ENCODE measurements around the gene PAFAH1B2. TPM values are rescaled to one million over a fixed set of nuclear protein-coding genes. Genes with fewer than 3 reads are reported as not detected.
"Not testable (repeated sequence)": the region's sequence is repeated elsewhere in the genome, so short reads cannot be mapped to it uniquely, and the experiment has no call there.

PAFAH1B2 gene
- total RNA-seq, 4 donors from 2014 or later, result 33.2 to 64.0 (median 48.5) TPM

- H3K36me3 ChIP-seq, result peaks cover 0 to 59% (median 6%) of the 10 kb centered on the region in 3 donors
- TF ChIP-seq CTCF (IDR thresholded peaks at IDR 0.05) (no peak), POLR2A (IDR thresholded peaks at IDR 0.05) (no peak)
- H3K27me3 ChIP-seq, result no peaks in the 10 kb centered on the region
- H3K4me3 ChIP-seq, result no peak overlapping the region
- intact Hi-C loops (cut with DNase I), result loop anchor here (5.0 kb wide), 1 partner anchor 45 kb away; no protein-coding TSS in a partner anchor
- no peaks in the 10 kb centered on the region for H3K9me3 ChIP-seq
- H3K27ac ChIP-seq, result no peak overlapping the region
- H3K4me1 ChIP-seq, result peaks cover 16 to 53% (median 30%) of the 10 kb centered on the region in 3 donors
- DNase-seq, result no peak
- WGBS, 2 donors, result 90 to 94% methylated on average over 8 to 9 of the region's 10 CpGs
Measured at GRCh38 chr11:117182551-117182935, 38.5 kb downstream of the PAFAH1B2 start.

- WGBS, 2 donors, result 92% methylated on average over 9 to 13 of the region's 13 CpGs
- not testable (repeated sequence) for H3K27me3 ChIP-seq, DNase-seq, H3K9me3 ChIP-seq, H3K4me3 ChIP-seq, H3K27ac ChIP-seq
- H3K36me3 ChIP-seq, result peaks cover 0 to 65% (median 12%) of the 10 kb centered on the region in 3 donors
- peaks cover 10 to 47% (median 23%) of the 10 kb centered on the region in 3 donors for H3K4me1 ChIP-seq
- intact Hi-C loops (cut with DNase I), result loop anchor here (5.0 kb wide), 1 partner anchor 44 kb away; no protein-coding TSS in a partner anchor
Measured at GRCh38 chr11:117183178-117183577, 39.1 kb downstream of the PAFAH1B2 start.

GRCh38 chr11:117183724-117184349 is 39.8 kb downstream of the PAFAH1B2 start:
- Histone ChIP-seq H3K4me1 (peaks cover 9 to 44% (median 22%) of the 10 kb centered on the region in 3 donors), H3K36me3 (peaks cover 3 to 72% (median 15%) of the 10 kb centered on the region in 3 donors), H3K27ac (peak overlapping the region in 1 of 4 donors; percentile 34), H3K9me3 (no peaks in the 10 kb centered on the region), H3K27me3 (no peaks in the 10 kb centered on the region), H3K4me3 (no peak overlapping the region)
- TF ChIP-seq CTCF (IDR thresholded peaks at IDR 0.05) (no peak), POLR2A (IDR thresholded peaks at IDR 0.05) (no peak)
- WGBS, 2 donors, result 69 to 84% methylated on average over 9 to 10 of the region's 11 CpGs
- intact Hi-C loops (cut with DNase I), result loop anchor here (5.0 kb wide), 1 partner anchor 43 kb away; no protein-coding TSS in a partner anchor
- DNase-seq, result no peak

GRCh38 chr11:117185736-117186430 is 41.8 kb downstream of the PAFAH1B2 start:
- intact Hi-C loops (cut with DNase I), result no loop called here
- H3K27me3 ChIP-seq, result no peaks in the 10 kb centered on the region
- H3K36me3 ChIP-seq, result peaks cover 8 to 92% (median 31%) of the 10 kb centered on the region in 3 donors
- WGBS, 2 donors, result 58 to 85% methylated on average over 4 to 5 of the region's 5 CpGs
- peak overlapping the region in 2 of 4 donors; percentile 50 to 52 for H3K27ac ChIP-seq
- H3K4me1 ChIP-seq, result peaks cover 0 to 33% (median 9%) of the 10 kb centered on the region in 3 donors
- DNase-seq, result no peak
- H3K9me3 ChIP-seq, result no peaks in the 10 kb centered on the region
- H3K4me3 ChIP-seq, result no peak overlapping the region
- no peak for TF ChIP-seq CTCF (IDR thresholded peaks at IDR 0.05)
- no peak for TF ChIP-seq POLR2A (IDR thresholded peaks at IDR 0.05)

- Histone ChIP-seq H3K4me3 (no peak overlapping the region), H3K9me3 (no peaks in the 10 kb centered on the region), H3K36me3 (peaks cover 10 to 96% (median 31%) of the 10 kb centered on the region in 3 donors), H3K27me3 (no peaks in the 10 kb centered on the region), H3K4me1 (peaks cover 0 to 28% (median 4%) of the 10 kb centered on the region in 3 donors), H3K27ac (peak overlapping the region in 2 of 4 donors; percentile 50 to 52)
- TF ChIP-seq CTCF (IDR thresholded peaks at IDR 0.05), result no peak
- no peak for TF ChIP-seq POLR2A (IDR thresholded peaks at IDR 0.05)
- no peak for DNase-seq
- WGBS, 2 donors, result no CpG with 5 or more reads among the region's 4 CpGs
- intact Hi-C loops (cut with DNase I), result no loop called here
Measured at GRCh38 chr11:117186431-117186761, 42.3 kb downstream of the PAFAH1B2 start.

Measured in esophagus squamous epithelium (tissue), 5 donors.